ENCODE measurements around the gene TXNRD2.

TXNRD2 gene

DNA sequence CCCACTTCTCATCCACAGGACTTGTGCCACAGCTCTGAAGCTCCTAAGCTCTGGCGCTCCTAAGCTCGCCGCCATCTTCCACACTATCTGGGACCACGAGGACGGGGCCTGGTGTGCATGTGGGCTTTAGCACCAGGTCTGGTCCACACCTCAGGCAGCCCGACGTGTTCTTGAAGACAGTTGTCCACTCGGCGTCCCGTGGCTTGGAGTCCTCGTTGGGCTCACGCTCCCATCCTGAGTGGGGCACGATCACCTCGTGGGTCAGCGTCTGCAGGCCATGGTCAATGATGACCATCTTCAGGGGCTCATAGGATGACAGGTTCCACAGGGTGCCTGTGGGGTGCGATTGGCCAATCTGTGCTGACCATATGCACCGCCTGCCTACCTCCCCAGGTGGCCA is 37.1 kb upstream of the TXNRD2 start:
- Histone ChIP-seq H3K4me3 (ENCODE audit: low read length) (no peak overlapping the region), H3K9ac (ENCODE audit: low read length) (no peak overlapping the region), H3K79me2 (ENCODE audit: low read length) (no peaks in the 10 kb centered on the region), H3K9me2 (replicated peaks; ENCODE audit: insufficient read depth, low read length) (no peaks in the 10 kb centered on the region), H3K27me3 (replicated peaks; ENCODE audit: insufficient read depth, low read length) (peaks cover 44% of the 10 kb centered on the region), H3K4me2 (ENCODE audit: low read depth, low read length) (no peak overlapping the region), H3K9me3 (replicated peaks; ENCODE audit: insufficient read depth, low read length) (no peaks in the 10 kb centered on the region), H3K36me3 (replicated peaks; ENCODE audit: insufficient read depth, low read length) (no peaks in the 10 kb centered on the region), H3K27ac (ENCODE audit: low read length) (no peak overlapping the region), H2AFZ (ENCODE audit: low read length) (no peak overlapping the region), H3F3A (ENCODE audit: insufficient read depth, low read length) (no peaks in the 10 kb centered on the region), H4K20me1 (ENCODE audit: insufficient read depth, low read length) (no peaks in the 10 kb centered on the region), H3K4me1 (ENCODE audit: low read length) (peaks cover 5% of the 10 kb centered on the region; the same call in 1 of the 2 replicates)
- no peak for TF ChIP-seq EZH2 (optimal IDR thresholded peaks at IDR 0.05; ENCODE audit: low read depth, low read length)
- TF ChIP-seq, protein P1, sequence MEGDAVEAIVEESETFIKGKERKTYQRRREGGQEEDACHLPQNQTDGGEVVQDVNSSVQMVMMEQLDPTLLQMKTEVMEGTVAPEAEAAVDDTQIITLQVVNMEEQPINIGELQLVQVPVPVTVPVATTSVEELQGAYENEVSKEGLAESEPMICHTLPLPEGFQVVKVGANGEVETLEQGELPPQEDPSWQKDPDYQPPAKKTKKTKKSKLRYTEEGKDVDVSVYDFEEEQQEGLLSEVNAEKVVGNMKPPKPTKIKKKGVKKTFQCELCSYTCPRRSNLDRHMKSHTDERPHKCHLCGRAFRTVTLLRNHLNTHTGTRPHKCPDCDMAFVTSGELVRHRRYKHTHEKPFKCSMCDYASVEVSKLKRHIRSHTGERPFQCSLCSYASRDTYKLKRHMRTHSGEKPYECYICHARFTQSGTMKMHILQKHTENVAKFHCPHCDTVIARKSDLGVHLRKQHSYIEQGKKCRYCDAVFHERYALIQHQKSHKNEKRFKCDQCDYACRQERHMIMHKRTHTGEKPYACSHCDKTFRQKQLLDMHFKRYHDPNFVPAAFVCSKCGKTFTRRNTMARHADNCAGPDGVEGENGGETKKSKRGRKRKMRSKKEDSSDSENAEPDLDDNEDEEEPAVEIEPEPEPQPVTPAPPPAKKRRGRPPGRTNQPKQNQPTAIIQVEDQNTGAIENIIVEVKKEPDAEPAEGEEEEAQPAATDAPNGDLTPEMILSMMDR (IDR thresholded peaks at IDR 0.05; ENCODE audit: low read length): no peak
- TF ChIP-seq EZH2phosphoT487 (IDR thresholded peaks at IDR 0.05; ENCODE audit: low read length): no peak
- no peak for DNase-seq

DNA sequence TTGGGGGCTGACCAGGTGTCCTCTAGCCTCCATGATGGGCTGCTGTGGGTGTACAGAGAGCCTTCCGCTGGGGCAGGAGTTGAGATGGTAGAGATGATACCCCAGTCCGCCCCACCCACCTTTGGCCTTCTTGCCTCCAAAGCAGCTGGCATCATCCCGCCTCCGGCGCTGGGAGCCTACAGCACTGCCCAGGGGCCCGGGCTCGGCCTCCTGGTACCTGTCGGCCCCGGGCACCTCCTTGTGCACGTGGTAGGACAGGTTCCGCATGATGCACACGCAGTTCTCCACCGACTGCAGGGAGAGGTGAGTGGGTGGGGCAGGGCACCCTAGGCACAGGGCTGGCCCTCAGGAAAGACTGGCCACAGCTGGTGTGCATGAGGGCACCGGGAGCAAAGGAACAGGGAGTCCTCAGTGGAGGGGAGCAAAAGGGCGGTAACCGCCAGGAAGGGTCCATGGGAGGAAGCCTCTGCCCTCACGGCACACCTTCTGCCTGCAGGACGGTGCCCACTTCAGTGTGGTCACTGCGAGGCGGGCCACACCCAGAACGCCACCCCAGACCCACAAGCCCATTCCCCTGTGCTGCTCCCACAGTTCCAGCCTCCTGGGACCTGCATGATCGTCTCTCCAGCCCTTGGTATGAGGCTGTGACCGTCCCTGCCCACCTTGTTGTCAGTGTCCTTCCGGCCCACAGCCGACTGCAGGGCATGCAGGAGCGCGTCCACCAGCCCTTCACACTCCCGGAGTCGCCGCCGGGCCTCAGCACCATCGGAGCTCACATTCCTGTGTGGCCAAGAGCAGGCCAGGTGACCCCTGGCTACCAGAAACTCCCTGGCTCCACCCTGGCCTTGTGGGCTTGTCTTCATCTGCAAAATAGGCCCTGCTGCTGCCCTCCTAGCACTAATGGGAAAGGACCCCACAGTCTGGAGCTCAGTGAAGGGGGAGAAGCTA is 36.0 kb upstream of the TXNRD2 start:
- Histone ChIP-seq H4K20me1 (ENCODE audit: insufficient read depth, low read length) (no peaks in the 10 kb centered on the region), H3K4me3 (ENCODE audit: low read length) (no peak overlapping the region), H3K9ac (ENCODE audit: low read length) (no peak overlapping the region), H2AFZ (ENCODE audit: low read length) (no peak overlapping the region), H3K4me2 (ENCODE audit: low read depth, low read length) (no peak overlapping the region), H3F3A (ENCODE audit: insufficient read depth, low read length) (no peaks in the 10 kb centered on the region), H3K4me1 (ENCODE audit: low read length) (no peaks in the 10 kb centered on the region), H3K9me2 (replicated peaks; ENCODE audit: insufficient read depth, low read length) (no peaks in the 10 kb centered on the region), H3K36me3 (replicated peaks; ENCODE audit: insufficient read depth, low read length) (no peaks in the 10 kb centered on the region), H3K27ac (ENCODE audit: low read length) (no peak overlapping the region), H3K9me3 (replicated peaks; ENCODE audit: insufficient read depth, low read length) (no peaks in the 10 kb centered on the region), H3K79me2 (ENCODE audit: low read length) (no peaks in the 10 kb centered on the region), H3K27me3 (replicated peaks; ENCODE audit: insufficient read depth, low read length) (peaks cover 44% of the 10 kb centered on the region)
- DNase-seq: no peak
- TF ChIP-seq EZH2 (optimal IDR thresholded peaks at IDR 0.05; ENCODE audit: low read depth, low read length): no peak
- TF ChIP-seq EZH2phosphoT487 (IDR thresholded peaks at IDR 0.05; ENCODE audit: low read length): no peak
- TF ChIP-seq, protein P1 (IDR thresholded peaks at IDR 0.05; ENCODE audit: low read length): no peak

DNA sequence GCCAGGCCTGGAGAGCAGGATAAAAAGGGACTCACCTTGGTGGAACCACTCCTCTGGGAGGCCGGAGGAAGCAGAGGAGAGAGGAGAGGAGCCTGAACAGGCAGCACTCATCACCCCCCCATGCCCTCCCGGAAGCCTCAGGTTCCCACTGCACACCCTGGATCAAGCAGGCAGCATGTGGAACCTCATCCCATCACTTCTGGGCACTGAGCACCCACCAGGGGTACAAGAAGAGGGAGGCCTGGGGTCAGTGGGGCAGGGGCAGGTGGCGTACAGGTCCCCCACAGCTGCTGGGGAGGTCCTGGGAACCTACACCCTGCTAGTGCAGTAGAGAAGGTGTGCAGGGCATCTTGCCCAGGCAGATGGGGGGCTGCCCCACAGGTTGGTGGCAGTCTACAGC is 35.1 kb upstream of the TXNRD2 start:
- Histone ChIP-seq H2AFZ (ENCODE audit: low read length) (no peak overlapping the region), H3K4me3 (ENCODE audit: low read length) (no peak overlapping the region), H3K4me2 (ENCODE audit: low read depth, low read length) (no peak overlapping the region), H3F3A (ENCODE audit: insufficient read depth, low read length) (no peaks in the 10 kb centered on the region), H3K27me3 (replicated peaks; ENCODE audit: insufficient read depth, low read length) (peaks cover 44% of the 10 kb centered on the region), H4K20me1 (ENCODE audit: insufficient read depth, low read length) (no peaks in the 10 kb centered on the region), H3K79me2 (ENCODE audit: low read length) (no peaks in the 10 kb centered on the region), H3K9ac (ENCODE audit: low read length) (no peak overlapping the region), H3K4me1 (ENCODE audit: low read length) (no peaks in the 10 kb centered on the region), H3K27ac (ENCODE audit: low read length) (no peak overlapping the region), H3K9me2 (replicated peaks; ENCODE audit: insufficient read depth, low read length) (no peaks in the 10 kb centered on the region), H3K9me3 (replicated peaks; ENCODE audit: insufficient read depth, low read length) (no peaks in the 10 kb centered on the region), H3K36me3 (replicated peaks; ENCODE audit: insufficient read depth, low read length) (no peaks in the 10 kb centered on the region)
- TF ChIP-seq EZH2phosphoT487 (IDR thresholded peaks at IDR 0.05; ENCODE audit: low read length) (no peak), EZH2 (optimal IDR thresholded peaks at IDR 0.05; ENCODE audit: low read depth, low read length) (no peak)
- TF ChIP-seq, protein P1 (IDR thresholded peaks at IDR 0.05; ENCODE audit: low read length): no peak
- DNase-seq: no peak

All from MM.1S (cell line).